KMS-11 (cell line): ENCODE results near the gene SLC25A21.

Source experiments
- H2AFZ ChIP-seq: fragments of 200-600 bp; sonication (generic); 2 replicates; pipeline ENCODE4 v1.6.1; 2016; ENCODE audit warnings: antibody characterized with exemption, mixed run types, low read depth
- H3K27ac ChIP-seq: fragments of 200-600 bp; sonication (generic); 2 replicates; pipeline ENCODE4 v1.6.1; 2016; ENCODE audit warnings: mild to moderate bottlenecking, mixed run types
- H3K27me3 ChIP-seq: fragments of 200-600 bp; sonication (generic); 2 replicates; pipeline ENCODE4 v1.6.1; 2017; ENCODE audit warnings: mild to moderate bottlenecking, low read depth, mixed run types, moderate library complexity; ENCODE audit not compliant: insufficient read depth
- H3K36me3 ChIP-seq: fragments of 200-600 bp; sonication (generic); 2 replicates; pipeline ENCODE4 v1.6.1; 2017; ENCODE audit warnings: mild to moderate bottlenecking, mixed run types; ENCODE audit not compliant: insufficient read depth
- H3K4me1 ChIP-seq: fragments of 200-600 bp; sonication (generic); 2 replicates; pipeline ENCODE4 v1.6.1; 2016; ENCODE audit warnings: mild to moderate bottlenecking, low read depth, mixed run types; ENCODE audit not compliant: poor library complexity, severe bottlenecking
- H3K4me2 ChIP-seq: fragments of 200-600 bp; sonication (generic); 2 replicates; pipeline ENCODE4 v1.7.0; 2016; ENCODE audit warnings: mild to moderate bottlenecking, mixed run types
- H3K4me3 ChIP-seq: fragments of 200-600 bp; sonication (generic); IDR thresholded peaks from 2 replicates; pipeline ENCODE4 v1.6.1; 2017; ENCODE audit warnings: low read depth, low read length, mixed read lengths; ENCODE audit not compliant: insufficient read depth
- H3K79me2 ChIP-seq: fragments of 200-600 bp; sonication (generic); 2 replicates; pipeline ENCODE4 v1.6.1; 2016; ENCODE audit warnings: low read depth, mixed run types; ENCODE audit not compliant: insufficient read depth
- H3K9ac ChIP-seq: fragments of 200-600 bp; sonication (generic); 2 replicates; pipeline ENCODE4 v1.6.1; 2016; ENCODE audit warnings: mild to moderate bottlenecking, mixed run types
- H4K20me1 ChIP-seq: fragments of 200-600 bp; sonication (generic); 2 replicates; pipeline ENCODE4 v1.6.1; 2016; ENCODE audit warnings: mild to moderate bottlenecking, mixed run types; ENCODE audit not compliant: insufficient read depth
- TF ChIP-seq, protein P1 (sequence below): fragments of 200-600 bp; sonication (generic); conservative IDR thresholded peaks from 2 replicates; pipeline ENCODE4 v1.6.1; 2017; ENCODE audit warnings: low read depth, mild to moderate bottlenecking, antibody characterized with exemption, low read length, moderate library complexity, mixed read lengths

SLC25A21 gene

DNA sequence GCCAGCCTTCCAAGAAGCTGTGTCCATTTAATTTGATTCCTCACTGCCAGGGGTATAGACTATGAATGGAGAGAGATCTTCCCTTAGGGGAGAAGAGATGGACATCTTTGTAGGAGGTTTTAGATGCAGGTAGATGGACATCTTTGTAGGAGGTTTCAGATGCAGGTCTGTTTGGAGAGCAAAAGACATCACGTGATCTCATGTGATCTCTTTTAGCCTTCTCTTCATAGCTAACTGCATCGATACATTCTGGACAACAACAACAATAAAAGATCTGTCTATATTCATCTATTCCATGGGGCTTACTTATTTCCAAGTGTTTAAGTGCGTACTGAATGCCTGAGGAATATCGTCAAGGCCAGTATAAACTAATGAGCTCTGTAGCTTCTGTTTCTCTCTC lies 347.6 kb downstream of the SLC25A21 start:
- no peaks in the 10 kb centered on the region for H3K36me3 ChIP-seq
- H3K27ac ChIP-seq: no peak overlapping the region
- H3K9ac ChIP-seq: no peak overlapping the region
- H3K79me2 ChIP-seq: no peaks in the 10 kb centered on the region
- no peak overlapping the region for H3K4me2 ChIP-seq
- no peaks in the 10 kb centered on the region for H3K27me3 ChIP-seq
- no peaks in the 10 kb centered on the region for H3K4me1 ChIP-seq
- no peak overlapping the region for H2AFZ ChIP-seq
- H4K20me1 ChIP-seq: no peaks in the 10 kb centered on the region
- TF ChIP-seq, protein P1, sequence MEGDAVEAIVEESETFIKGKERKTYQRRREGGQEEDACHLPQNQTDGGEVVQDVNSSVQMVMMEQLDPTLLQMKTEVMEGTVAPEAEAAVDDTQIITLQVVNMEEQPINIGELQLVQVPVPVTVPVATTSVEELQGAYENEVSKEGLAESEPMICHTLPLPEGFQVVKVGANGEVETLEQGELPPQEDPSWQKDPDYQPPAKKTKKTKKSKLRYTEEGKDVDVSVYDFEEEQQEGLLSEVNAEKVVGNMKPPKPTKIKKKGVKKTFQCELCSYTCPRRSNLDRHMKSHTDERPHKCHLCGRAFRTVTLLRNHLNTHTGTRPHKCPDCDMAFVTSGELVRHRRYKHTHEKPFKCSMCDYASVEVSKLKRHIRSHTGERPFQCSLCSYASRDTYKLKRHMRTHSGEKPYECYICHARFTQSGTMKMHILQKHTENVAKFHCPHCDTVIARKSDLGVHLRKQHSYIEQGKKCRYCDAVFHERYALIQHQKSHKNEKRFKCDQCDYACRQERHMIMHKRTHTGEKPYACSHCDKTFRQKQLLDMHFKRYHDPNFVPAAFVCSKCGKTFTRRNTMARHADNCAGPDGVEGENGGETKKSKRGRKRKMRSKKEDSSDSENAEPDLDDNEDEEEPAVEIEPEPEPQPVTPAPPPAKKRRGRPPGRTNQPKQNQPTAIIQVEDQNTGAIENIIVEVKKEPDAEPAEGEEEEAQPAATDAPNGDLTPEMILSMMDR: no peak
- H3K4me3 ChIP-seq: no peak overlapping the region

DNA sequence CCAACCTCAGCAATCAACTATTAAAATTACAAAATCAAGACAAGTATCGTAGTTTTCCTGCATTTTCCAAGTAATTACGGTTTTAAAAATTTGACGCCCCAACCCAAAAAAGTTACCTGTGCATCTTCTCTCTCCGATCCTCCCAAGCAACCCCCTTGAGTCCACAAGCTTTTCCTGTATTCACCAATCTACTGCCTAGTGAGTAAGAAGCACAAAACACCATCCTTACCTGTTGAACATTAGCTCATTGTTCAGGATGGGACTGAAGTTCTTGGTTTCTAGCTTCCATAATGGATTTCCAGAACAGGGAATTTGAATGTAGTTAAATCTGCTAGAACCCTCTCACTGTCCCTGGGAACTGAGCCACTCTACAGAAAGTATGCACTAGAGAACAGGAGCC lies 348.8 kb downstream of the SLC25A21 start:
- Histone ChIP-seq H3K4me1 (no peaks in the 10 kb centered on the region), H4K20me1 (no peaks in the 10 kb centered on the region), H3K27me3 (no peaks in the 10 kb centered on the region), H3K27ac (no peak overlapping the region), H3K4me2 (no peak overlapping the region), H3K9ac (no peak overlapping the region), H3K79me2 (no peaks in the 10 kb centered on the region), H3K4me3 (no peak overlapping the region), H3K36me3 (no peaks in the 10 kb centered on the region), H2AFZ (no peak overlapping the region)
- TF ChIP-seq, protein P1: no peak

DNA sequence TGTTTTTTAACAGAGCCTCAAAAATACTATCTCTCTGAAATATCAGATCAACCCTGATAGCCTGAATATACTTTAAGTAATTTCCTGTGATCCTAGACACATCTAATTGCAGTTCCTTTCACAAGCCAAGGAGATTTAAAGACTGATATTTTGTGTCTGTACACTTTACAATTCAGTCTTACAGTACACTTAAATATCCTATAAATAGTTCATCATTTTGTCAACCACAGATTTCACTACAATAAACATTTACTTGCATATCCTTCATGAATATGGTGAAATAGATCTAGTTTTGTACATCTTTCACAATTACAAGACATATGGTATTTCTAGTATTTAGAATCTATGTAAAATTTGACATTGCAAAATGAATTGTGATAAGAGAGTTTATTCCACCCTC lies 349.7 kb downstream of the SLC25A21 start:
- Histone ChIP-seq H3K4me1 (no peaks in the 10 kb centered on the region), H3K27ac (no peak overlapping the region), H3K4me3 (no peak overlapping the region)

DNA sequence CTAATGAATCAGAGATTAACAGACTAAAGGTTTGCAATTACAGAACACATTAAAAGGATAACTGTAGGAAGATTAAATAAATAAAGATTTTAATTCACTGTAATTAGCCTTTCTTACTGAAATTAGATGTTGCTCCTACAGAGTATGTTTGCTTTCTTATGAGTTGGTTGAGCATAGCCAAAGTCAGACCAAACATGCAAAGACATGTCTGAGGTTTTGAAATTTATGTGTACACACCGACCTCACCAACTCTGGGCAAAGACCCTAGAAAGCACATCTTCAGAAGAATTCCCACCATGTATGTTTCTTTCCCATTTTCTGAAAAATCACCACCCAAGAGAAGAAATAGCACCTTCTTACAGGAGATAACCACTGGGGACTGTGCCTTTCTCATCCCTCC lies 351.5 kb downstream of the SLC25A21 start:
- Histone ChIP-seq H2AFZ (no peak overlapping the region), H3K4me3 (no peak overlapping the region), H3K4me2 (no peak overlapping the region), H4K20me1 (no peaks in the 10 kb centered on the region), H3K27me3 (no peaks in the 10 kb centered on the region), H3K4me1 (no peaks in the 10 kb centered on the region), H3K79me2 (no peaks in the 10 kb centered on the region), H3K9ac (no peak overlapping the region), H3K36me3 (no peaks in the 10 kb centered on the region), H3K27ac (no peak overlapping the region)
- TF ChIP-seq, protein P1: no peak

More for the DNA sequence above, 349.7 kb downstream of the SLC25A21 start:
- TF ChIP-seq, protein P1: no peak
- Histone ChIP-seq H3K9ac (no peak overlapping the region), H3K4me2 (no peak overlapping the region), H4K20me1 (no peaks in the 10 kb centered on the region), H3K79me2 (no peaks in the 10 kb centered on the region), H3K27me3 (no peaks in the 10 kb centered on the region), H2AFZ (no peak overlapping the region), H3K36me3 (no peaks in the 10 kb centered on the region)
